Activated CD8-positive, alpha-beta memory T cell treated with anti-CD3 and anti-CD28 coated beads for 36 hours (primary cell): ENCODE measurements around the gene MKKS. TPM values are rescaled to one million over a fixed set of nuclear protein-coding genes. Genes with fewer than 3 reads are reported as not detected.
"Not testable (repeated sequence)": the region's sequence is repeated elsewhere in the genome, so short reads cannot be mapped to it uniquely, and the experiment has no call there.

Experiments
- CTCF ChIA-PET: fragments of 350-600 bp; sonication (Branson Sonifier 250); formaldehyde crosslinking; loops from one replicate; lab custom pipeline; 2021; ENCODE audit warnings: antibody characterized with exemption; lab: Charles Lee
- POLR2A ChIA-PET: fragments of 350-600 bp; sonication (Branson Sonifier 250); formaldehyde crosslinking; loops from one replicate; lab custom pipeline; 2021; ENCODE audit warnings: antibody characterized with exemption; lab: Charles Lee
- total RNA-seq, 2 experiments: library from RNA; stranded (reverse); gene quantifications; one replicate each; pipeline ENCODE4 v1.2.3, GENCODE V29; 2021

MKKS gene
- total RNA-seq, 2 experiments from 2014 or later, result 6.5 to 6.6 TPM

DNA sequence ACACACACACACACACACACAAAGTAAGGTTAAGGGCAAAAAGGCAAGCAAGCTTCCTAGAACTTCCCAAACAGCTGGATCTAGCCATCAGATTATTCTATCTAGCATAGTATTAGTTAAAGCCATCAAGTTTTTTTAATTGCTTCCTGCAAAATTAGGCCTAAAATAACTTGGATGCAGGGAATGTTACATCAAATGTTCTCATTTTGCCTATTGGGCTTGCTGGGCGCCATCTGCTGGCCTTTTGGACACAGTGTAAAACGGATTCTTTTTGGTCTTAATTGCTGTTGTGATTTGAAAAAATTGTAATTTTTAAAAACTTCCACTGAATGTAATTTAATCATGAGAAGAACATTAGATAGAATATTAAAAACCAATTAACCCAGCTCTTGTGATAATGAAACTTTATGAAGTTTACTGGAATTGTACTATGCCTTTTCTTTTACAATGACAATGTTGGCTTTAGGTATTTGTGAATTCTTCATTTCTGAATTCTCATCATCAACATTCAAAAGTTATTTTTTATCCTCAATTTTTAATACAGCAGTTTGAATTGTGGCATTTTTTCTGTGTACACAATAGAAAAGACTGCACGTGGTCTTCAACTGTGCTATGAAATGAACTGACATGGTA lies 6.8 kb downstream of the MKKS start:
- POLR2A ChIA-PET, result no interaction called here
- CTCF ChIA-PET, result interaction anchor here (0.5 to 2.4 kb wide), 10 partner anchors 10 to 453 kb away, joined by 3 to 9 read pairs (median 4); no protein-coding TSS in a partner anchor

DNA sequence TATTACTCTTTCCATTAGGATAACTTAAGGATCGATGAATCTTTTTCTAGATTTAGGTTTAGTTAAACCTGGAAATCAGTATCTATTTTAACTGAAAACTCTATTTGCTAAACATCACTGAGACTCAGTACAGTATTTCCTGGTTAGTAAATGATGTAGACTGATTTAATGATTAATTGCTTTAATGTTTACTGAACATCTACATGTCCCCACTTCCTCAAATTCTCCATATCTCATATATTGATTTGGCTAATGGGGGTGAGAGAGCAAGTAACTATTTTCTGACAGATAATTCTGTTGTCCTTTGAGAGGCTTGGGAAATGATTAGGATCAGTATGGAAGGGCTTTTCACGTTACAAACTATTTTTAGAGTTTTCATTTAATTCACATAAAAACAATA lies 10.3 kb downstream of the MKKS start:
- ChIA-PET POLR2A (no interaction called here), CTCF (no interaction called here)

DNA sequence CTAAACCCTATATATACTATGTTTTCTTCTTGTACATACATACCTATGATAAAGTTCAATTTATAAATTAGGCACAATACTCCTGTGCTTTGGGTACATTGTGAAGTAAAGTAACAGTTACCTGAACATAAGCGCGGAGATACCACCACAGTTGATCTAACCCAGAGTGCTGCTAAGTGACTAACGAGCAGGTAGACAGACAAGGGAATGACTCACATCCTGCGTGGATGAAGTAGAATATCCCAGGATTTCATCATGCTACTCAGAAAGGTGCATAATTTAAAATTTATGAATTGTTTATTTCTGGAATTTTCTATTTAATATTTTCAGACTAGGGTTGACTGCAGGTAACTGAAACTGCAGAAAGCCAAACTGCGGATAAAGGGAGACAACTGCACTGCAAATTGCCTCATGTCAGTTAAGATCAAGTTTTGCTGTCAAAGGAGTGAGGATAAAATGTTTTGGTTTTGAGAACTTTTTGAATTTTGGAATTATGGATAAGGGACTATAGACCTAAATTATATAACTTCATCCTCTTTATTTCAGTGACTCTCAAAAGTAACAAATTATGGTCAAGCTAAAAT lies 14.4 kb downstream of the MKKS start:
- ChIA-PET CTCF (no interaction called here), POLR2A (no interaction called here)

DNA sequence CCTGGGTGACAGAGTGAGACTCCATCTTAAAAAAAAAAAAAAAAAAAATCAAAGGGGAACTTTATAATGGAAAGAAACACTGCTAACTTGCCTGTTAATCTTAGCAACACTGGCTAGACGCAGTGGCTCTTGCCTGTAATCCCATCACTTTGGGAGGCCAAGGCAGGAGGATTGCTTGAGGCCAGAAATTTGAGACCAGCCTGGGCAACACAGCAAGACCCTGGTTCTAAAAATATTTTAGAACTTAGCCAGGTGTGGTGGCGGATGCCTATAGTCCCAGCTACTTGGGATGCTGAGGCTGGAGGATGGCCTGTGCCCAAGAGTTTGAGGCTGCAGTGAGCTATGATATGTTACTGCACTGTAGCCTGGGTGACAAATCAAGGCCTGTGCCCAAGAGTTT lies 16.8 kb downstream of the MKKS start:
- POLR2A ChIA-PET, CTCF ChIA-PET: not testable (repeated sequence)

DNA sequence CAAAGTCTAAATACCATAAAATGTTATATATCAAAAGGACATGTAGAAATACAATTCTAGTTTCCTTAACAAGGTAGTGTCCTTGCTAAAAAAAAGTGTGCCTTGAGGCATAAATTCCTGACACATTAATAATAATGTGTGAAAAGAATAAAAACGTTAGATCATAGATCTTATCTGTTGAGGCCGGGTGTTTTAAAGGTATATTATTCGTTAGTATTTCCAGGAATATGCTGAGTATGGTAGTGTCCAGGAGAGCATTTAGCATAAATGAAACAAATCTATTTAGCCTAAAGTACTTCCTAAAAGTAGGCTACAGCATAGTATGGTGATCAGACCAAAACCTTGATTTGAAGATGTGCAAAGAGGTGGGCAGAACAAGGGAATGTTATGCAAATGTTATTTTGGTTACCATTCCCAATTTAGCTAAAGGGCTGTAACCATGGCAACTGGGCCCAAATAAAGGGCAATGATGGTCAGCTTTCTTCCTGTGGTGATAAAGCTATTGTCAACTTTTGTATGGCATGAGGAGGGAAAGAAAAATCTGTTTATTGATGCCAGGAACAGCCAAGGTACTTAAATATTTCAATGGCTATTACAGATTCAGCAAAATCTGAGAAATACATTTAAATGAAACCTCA lies 18.9 kb downstream of the MKKS start:
- POLR2A ChIA-PET, result no interaction called here
- CTCF ChIA-PET, result no interaction called here

DNA sequence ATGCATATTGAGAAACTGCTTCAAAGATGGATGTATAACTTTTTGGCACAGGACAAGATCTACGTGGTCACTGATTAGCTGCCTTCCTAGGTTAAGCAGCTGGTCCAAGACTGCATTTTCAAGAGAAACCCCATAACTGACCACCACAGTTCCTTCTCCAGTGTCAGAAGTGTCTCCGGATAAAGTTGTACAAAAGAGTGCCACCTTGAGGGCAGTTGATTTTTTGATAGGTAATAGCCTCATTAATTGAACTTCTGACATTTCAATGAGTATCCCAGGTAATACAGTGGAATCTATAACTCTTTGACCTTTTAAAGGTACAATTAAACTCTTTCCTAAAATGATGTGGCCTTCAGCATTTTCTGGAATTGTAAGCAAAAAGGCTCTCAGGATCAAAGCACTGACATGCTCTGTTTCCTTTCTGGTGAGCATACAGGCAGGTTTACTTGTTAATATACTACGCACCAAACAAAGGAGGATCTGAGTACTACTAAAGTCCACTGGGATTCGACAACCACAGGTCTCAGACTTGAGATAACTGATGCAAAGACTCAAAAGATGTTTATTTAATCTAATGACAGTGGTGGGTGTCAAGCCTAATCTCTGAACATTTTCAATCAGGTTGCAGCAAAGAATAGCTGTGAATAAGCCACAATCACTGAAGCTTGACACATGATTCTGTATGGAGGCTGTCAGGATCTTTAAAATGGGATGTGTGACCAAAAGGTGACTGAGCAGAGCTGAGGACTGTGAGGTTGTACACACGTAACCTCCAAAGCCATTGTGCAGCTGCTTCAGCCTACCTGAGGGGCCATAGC lies 21.2 kb downstream of the MKKS start:
- ChIA-PET CTCF (interaction anchor here (0.8 kb wide), 1 partner anchor 14 kb away, joined by 3 read pairs; no protein-coding TSS in a partner anchor), POLR2A (no interaction called here)

DNA sequence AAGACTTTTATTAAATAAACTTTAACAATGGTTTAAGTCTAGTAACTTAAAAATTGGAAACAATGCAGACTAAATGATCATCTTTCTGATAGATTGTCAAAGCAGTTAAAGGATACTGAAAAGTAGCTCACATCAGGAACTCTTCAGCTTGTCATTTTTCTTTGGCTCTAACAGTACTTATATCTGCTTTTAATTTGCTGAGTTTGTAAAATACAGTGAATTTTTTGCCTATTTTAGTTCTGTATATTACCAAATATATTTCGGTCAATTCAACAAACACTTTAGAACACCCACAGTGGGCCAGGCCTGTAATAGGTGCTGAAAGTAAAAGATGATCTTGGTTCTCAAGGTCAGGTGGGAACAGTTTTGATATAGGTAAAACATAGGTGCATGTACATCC lies 22.3 kb downstream of the MKKS start:
- POLR2A ChIA-PET, result no interaction called here
- CTCF ChIA-PET, result no interaction called here

DNA sequence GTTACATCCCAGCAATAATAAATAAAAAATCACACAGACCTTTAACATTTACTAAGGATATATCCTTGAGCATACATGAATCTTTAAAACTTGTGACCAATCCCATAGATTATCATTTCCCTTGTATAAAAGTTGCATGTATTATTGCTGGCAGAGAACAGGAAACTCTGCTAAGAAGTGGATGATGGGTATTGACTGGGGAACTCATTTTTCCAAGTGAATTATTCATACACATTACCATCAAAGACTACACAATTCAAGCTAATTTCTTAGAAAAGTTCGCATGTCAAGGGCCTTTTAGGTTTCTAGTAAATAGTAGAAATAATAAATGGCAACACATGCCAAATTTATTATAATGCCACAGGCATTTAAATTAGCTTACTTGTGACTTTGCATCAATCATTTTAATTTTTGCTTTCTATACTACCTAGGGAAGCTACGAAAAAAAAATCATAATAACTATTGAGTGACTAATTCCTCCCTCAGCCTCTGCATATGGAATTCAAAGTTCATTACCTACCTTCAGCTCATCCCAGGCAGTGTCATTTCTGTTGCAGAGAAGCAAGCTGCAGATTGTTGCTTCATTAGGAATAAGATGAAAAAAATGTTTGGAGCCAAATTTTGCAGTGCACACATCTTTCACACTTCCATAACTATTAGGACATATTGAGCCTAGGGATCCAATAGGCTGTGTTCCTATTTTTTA lies 25.8 kb downstream of the MKKS start:
- ChIA-PET CTCF (no interaction called here), POLR2A (no interaction called here)

DNA sequence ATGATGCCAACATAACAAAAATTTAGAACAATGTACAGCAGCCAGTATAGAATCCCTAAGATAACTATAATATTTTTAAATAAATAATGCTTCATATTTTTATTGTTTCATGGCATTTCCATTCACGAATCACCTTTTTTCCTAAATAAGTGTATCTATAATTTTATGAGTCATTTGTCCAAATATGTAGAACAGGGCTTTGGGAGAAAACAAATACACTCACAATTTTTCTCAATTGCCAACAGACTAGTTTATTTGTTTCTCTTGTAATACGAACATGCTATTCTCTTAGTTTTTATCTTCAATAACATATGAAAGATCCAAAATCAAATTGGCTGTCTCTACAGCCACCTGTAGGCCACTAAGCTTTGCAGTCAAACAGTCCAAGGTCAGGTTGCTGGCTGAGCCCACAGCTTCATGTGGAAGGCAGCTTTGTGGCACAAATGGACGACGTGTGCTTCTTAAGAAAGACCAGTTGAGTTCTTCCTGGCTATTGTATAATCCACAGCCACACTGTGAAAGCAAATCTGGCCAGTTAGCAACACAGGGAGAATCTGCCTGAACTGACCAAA lies 29.0 kb downstream of the MKKS start:
- CTCF ChIA-PET, result no interaction called here
- POLR2A ChIA-PET, result no interaction called here

DNA sequence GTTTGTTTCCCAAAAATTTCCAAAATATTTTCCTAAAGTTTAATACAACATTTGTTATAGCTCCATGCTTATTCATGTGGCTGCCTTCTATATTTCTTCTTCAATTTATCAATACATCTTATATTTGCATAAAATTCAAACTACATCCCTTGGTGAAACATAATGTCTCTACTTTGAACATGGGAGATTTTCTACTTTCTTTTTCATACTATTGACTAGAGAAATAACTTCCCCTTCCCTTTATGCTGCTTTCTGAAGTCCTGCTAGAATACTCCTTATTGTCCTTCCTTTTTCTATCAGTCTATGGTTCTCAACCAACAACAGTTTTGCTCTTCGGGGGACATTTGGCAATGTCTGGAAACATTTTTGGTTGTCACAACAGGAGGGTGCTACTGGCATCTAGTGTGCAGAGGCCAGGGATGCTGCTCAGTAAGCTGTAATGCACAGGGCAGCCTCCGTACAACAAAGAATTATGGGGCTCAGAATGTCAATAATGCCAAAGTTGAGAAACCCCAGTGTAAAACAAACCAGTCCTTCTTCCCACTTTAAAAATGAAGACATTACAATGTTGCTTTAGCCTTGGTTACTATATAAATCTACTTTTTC lies 29.9 kb downstream of the MKKS start:
- CTCF ChIA-PET, result no interaction called here
- POLR2A ChIA-PET, result no interaction called here

DNA sequence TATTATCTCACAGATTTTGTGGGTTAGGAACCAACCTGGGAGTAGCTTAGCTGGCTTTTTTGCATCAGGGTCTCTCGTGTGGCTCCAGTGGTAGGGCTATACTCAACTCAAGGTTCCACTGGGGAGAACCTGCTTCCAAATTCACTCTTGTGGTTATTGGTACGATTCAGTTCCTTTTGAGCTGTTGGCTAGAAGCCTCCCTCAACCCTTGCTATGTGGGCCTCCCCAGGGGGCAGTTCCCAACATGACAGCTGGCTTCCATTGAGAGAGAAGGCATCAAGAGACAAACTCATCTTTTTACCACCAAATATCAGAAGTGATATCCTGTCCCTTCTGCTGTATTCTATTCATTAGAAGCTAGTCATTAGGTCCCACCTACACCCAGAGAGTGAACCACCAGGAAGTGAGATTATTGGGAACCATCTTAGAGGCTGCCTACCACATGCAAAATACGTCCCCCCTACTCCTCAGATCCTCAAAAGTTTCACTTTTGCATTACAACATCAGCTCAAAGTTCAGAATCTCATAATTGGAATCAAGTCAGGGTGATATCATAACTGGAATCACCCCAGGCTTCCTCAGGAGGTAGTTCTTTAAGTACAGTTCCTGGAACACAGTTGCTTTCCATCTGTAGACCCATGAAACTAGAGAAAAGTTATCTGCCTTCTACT lies 30.9 kb downstream of the MKKS start:
- POLR2A ChIA-PET, result interaction anchor here (0.6 kb wide), 1 partner anchor 13 kb away, joined by 3 read pairs; no protein-coding TSS in a partner anchor
- CTCF ChIA-PET, result no interaction called here

DNA sequence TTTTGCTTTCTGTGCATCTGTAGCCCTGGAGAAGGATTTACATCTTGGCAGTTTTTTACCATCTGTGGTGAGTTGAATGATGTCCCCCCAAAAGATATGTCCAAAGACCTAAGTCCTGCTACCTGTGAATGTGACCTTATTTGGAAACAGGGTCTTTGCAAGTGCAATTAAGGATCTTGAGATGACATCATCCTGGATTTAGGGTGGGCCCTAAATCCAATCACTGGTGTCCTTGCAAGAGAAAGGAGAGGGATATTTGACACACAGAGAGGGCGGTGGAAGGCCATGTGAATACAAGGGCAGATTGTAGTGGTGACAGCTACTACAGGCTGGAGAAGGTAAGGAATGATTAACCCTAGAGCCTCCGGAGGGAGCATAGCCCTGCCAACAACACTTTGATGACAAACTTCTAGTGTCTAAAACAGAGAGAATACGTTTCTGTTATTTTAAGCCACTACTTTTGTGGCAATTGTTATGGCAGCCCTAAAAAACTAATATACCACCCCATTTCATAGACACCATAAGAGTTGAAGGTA lies 35.1 kb downstream of the MKKS start:
- ChIA-PET POLR2A (no interaction called here), CTCF (no interaction called here)

DNA sequence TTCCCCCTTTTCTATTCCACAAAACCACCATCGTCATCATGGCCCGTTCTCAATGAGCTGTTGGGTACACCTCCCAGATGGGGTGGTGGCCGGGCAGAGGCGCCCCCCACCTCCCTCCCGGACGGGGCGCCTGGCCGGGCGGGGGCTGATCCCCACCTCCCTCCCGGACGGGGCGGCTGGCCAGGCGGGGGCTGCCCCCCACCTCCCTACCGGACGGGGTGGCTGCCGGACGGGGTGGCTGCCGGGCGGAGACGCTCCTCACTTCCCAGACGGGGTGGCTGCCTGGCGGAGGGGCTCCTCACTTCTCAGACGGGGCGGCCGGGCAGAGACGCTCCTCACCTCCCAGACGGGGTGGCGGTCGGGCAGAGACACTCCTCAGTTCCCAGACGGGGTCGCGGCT lies 39.3 kb downstream of the MKKS start:
- CTCF ChIA-PET, POLR2A ChIA-PET: not testable (repeated sequence)

DNA sequence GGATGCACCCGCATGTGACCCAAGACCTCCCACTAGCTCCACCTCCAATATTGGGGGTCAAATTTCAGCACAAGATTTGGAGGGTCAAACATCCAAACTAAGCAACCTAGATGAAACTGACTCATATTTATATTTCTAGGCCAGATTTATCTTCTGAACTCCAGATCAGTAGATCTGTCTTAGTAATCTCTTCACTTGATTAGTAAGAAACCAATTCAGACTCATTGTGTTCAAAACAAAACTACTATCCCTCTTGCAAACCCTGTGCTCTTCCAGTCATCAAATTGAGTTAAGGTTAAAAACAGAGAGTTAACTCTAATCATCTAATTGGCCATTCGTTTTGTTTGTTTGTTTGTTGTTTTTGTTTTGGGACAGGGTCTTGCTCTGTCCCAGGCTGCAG lies 43.3 kb downstream of the MKKS start:
- POLR2A ChIA-PET, result interaction anchor here (0.6 kb wide), 1 partner anchor 19 kb away, joined by 7 read pairs; no protein-coding TSS in a partner anchor
- CTCF ChIA-PET, result no interaction called here

DNA sequence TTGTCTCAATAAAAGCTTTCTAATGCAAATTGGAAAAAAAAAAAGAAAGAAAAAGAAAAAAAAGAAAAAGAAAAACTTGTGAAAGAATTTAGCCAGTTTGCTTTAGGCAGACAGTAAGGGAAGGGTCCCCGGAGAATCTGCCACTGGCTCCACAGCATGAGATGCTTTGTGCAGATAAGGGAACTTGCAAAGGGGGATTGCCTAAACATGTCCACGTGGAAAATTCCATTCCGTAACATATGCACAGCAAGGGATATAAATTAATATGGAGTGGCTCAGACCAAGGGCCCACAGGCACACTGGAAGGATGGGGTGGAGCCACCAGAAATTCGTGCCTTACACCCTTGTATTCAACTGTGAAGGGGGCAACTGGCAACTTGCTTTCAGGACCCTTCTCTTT lies 45.4 kb downstream of the MKKS start:
- CTCF ChIA-PET, result no interaction called here
- POLR2A ChIA-PET, result no interaction called here

DNA sequence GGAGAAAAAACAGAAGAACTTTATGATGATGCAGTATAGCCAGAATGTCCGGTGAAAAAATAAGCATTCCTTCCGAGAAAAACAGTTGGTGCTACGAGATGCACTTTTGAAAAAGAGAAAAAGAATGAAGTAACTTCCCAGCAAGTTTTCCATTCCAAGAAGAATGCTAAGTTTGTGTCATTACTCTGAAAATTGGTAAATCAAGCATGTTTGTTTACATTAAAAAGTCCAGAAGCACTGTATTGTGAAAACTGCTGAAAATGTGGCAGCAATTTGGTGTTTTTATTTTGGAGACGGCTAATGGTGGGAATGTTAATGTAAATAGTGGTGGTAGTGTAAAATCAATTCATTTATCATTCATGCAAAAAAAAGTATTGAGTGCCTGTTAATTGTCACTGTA lies 46.3 kb downstream of the MKKS start:
- CTCF ChIA-PET, result no interaction called here
- POLR2A ChIA-PET, result no interaction called here

DNA sequence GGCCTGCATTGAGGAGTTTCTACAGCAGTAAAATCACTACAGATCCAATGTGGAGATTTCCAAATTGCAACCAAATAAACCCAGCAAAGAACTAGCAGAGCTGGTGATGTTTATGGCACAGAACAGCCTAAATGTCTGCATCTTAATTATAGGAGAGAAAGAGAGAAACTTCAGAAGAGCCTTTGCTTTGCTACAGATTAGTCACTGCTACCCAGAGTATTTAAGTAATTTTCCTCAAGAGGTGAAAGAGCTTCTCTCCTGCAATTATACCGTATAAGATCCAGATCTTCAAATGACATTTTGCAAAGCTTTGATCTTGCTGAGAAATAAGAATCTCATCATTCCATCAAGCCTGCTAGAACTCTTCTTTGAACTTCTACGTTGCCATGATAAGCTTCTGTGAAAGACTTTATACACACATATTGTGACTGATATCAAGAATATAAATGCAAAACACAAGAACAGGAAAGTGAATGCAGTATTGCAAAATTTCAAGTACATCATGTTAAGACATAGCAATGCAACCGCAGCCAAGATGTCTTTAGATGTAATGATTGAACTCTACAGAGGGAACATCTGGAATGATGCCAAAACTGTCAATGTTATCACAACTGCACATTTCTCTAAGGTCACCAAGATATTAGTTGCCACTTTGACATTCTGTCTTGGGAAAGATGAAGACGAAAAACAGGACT lies 48.0 kb downstream of the MKKS start:
- CTCF ChIA-PET, result no interaction called here
- POLR2A ChIA-PET, result no interaction called here
